GM12892 (cell line): ENCODE data around the gene ABCB11.

Experiments used
- POLR2A ChIP-seq: IDR thresholded peaks from 2 replicates; pipeline ENCODE4 v1.6.1; 2011; ENCODE audit warnings: low read depth, low read length, control low read depth
- POLR2AphosphoS5 ChIP-seq: IDR thresholded peaks from 2 replicates; pipeline ENCODE4 v1.6.1; 2011; ENCODE audit warnings: low read depth, low read length, control low read depth
- TAF1 ChIP-seq: IDR thresholded peaks from 2 replicates; pipeline ENCODE4 v1.6.1; 2011; ENCODE audit warnings: low read depth, mild to moderate bottlenecking, control low read depth, low read length, borderline replicate concordance

GRCh38 chr2:169073963-169074751, 43.0 kb upstream of the ABCB11 start:
- TF ChIP-seq TAF1 (no peak), POLR2A (no peak), POLR2AphosphoS5 (no peak)
